ENCODE data around the gene FHIT.
"Not testable (repeated sequence)": the region's sequence is repeated elsewhere in the genome, so short reads cannot be mapped to it uniquely, and the experiment has no call there.

The FHIT gene

DNA sequence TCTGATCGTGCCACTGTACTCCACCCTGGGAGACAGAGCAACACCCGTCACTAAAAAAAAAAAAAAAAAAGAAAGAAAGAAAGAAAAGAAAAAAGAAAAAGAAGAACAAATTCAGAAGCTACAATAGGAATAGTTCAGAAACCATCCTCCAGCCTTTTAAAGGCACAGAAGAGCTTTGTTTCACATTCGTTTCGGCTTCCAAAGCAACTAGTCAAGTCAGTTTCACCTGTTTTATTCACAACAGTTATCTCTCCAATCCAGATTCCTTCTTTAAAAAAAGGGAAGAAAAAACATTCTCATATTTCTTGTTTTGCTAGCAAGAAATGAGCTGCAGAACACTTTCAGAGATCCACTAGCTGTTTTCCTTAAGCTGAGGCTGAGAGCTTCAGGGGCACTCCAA lies 1433.7 kb downstream of the FHIT start:
- DNase-seq: no peak
- Mint-ChIP-seq H3K4me1 (ENCODE audit: low read depth) (peaks cover 10% of the 10 kb centered on the region), H3K9me3 (no peaks in the 10 kb centered on the region), H3K36me3 (ENCODE audit: low read depth) (no peaks in the 10 kb centered on the region), H3K27ac (no peak overlapping the region), H3K4me3 (no peak overlapping the region), H3K27me3 (no peaks in the 10 kb centered on the region)

DNA sequence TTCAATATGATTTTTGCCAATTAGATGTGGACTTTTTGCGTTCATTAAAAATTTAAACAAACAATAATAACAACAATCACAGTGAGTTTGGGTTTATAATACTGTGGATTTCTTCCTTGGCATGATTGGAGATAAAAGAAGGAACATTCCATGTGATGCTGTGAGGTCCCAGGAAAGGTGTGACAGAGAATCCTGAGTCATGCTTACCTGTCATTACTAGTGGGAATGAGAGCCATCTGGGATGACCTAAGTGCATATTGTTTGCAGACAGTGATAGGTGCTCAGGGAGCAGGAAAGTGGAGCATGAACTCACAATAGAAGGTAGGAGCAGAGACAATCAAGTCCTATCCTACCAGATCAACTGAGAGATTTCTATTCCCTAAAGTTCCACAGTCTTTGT lies 1434.9 kb downstream of the FHIT start:
- Mint-ChIP-seq H3K36me3 (ENCODE audit: low read depth) (no peaks in the 10 kb centered on the region), H3K27ac (no peak overlapping the region)

DNA sequence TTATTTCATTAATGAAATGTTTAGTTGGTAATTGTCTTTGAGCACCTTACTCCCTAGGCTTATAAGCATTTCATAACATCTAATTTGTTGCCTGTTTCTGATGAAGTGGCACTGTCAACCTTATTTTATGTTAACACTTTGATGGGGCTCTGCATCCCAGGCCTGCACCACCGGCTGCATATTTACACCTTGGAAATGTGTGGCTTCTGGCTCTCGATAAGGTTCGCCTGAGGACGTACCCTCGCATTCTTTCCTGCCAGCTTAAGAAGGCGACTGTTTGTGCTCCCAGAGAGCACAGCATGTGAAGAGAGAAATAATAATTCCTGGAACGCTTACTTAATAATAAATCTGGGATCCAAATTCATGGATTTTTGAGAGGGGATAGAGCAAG lies 1438.1 kb downstream of the FHIT start:
- H3K9me3 Mint-ChIP-seq: no peaks in the 10 kb centered on the region
- DNase-seq: no peak
- H3K4me3 Mint-ChIP-seq: no peak overlapping the region
- H3K27me3 Mint-ChIP-seq: no peaks in the 10 kb centered on the region
- no peak overlapping the region for H3K27ac Mint-ChIP-seq
- peaks cover 4% of the 10 kb centered on the region for H3K4me1 Mint-ChIP-seq (ENCODE audit: low read depth)
- H3K36me3 Mint-ChIP-seq (ENCODE audit: low read depth): no peaks in the 10 kb centered on the region

More for the DNA sequence above, 1434.9 kb downstream of the FHIT start:
- Mint-ChIP-seq H3K9me3 (no peaks in the 10 kb centered on the region), H3K27me3 (no peaks in the 10 kb centered on the region), H3K4me3 (no peak overlapping the region), H3K4me1 (ENCODE audit: low read depth) (peaks cover 8% of the 10 kb centered on the region)
- no peak for DNase-seq

GRCh38 chr3:59812237-59813147 lies 1438.8 kb downstream of the FHIT start:
- Mint-ChIP-seq H3K4me1 (ENCODE audit: low read depth) (peaks cover 4% of the 10 kb centered on the region), H3K9me3 (no peaks in the 10 kb centered on the region), H3K4me3 (no peak overlapping the region), H3K27ac (no peak overlapping the region), H3K27me3 (no peaks in the 10 kb centered on the region), H3K36me3 (ENCODE audit: low read depth) (no peaks in the 10 kb centered on the region)
- no peak for DNase-seq

GRCh38 chr3:59811160-59811559 lies 1440.1 kb downstream of the FHIT start:
- Mint-ChIP-seq H3K4me3 (no peak overlapping the region), H3K27ac (no peak overlapping the region), H3K36me3 (ENCODE audit: low read depth) (no peaks in the 10 kb centered on the region), H3K27me3 (no peaks in the 10 kb centered on the region), H3K4me1 (ENCODE audit: low read depth) (peaks cover 4% of the 10 kb centered on the region), H3K9me3 (no peaks in the 10 kb centered on the region)
- no peak for DNase-seq

- peaks cover 4% of the 10 kb centered on the region for H3K4me1 Mint-ChIP-seq (ENCODE audit: low read depth)
- H3K36me3 Mint-ChIP-seq (ENCODE audit: low read depth): no peaks in the 10 kb centered on the region
- no peaks in the 10 kb centered on the region for H3K27me3 Mint-ChIP-seq
- no peak overlapping the region for H3K27ac Mint-ChIP-seq
- no peak overlapping the region for H3K4me3 Mint-ChIP-seq
- DNase-seq: no peak
- no peaks in the 10 kb centered on the region for H3K9me3 Mint-ChIP-seq
Observed at GRCh38 chr3:59810606-59811005, 1440.6 kb downstream of the FHIT start.

DNA sequence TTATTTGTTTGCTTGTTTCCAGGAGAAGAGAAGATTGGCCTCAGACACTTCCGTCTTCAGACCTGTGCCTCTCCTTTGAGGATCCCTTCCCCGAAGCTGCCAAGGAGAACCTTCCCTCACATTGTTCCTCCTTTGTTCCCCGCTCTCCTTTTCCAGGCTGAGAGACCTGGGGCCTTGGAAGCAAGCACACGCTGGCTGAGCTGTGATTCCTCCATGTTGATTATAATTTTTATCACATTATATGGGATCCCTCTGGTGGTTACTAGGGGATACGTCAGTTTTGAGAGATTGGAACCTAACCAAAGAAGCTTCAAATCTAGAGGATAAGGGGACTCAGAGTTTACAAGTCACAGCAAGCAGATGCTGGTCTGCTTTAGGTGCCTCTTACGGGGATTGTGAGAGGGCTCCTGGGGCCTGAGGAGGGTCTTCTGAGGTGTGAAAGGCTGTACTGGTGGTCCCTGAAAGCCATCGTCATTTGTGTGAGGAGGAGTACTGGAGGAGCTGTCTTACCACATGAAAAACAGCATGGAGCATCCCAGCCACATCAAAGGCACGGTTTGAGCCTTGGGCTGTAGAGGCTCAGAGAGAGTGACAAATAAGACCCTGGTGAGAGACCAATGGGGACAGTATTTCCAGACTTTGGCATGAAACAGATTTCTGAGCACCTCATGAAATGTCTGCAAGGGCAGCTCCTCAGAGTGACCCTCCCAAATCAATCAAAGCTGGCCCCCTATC lies 1441.4 kb downstream of the FHIT start:
- Mint-ChIP-seq H3K9me3 (no peaks in the 10 kb centered on the region), H3K27ac (no peak overlapping the region), H3K4me3 (no peak overlapping the region), H3K4me1 (ENCODE audit: low read depth) (peaks cover 4% of the 10 kb centered on the region), H3K36me3 (ENCODE audit: low read depth) (no peaks in the 10 kb centered on the region), H3K27me3 (no peaks in the 10 kb centered on the region)
- DNase-seq: no peak

- H3K27ac Mint-ChIP-seq: no peak overlapping the region
- no peak overlapping the region for H3K4me3 Mint-ChIP-seq
- peaks cover 4% of the 10 kb centered on the region for H3K4me1 Mint-ChIP-seq (ENCODE audit: low read depth)
- no peak for DNase-seq
- no peaks in the 10 kb centered on the region for H3K36me3 Mint-ChIP-seq (ENCODE audit: low read depth)
- H3K27me3 Mint-ChIP-seq: no peaks in the 10 kb centered on the region
- H3K9me3 Mint-ChIP-seq: no peaks in the 10 kb centered on the region
Observed at GRCh38 chr3:59809016-59809415, 1442.2 kb downstream of the FHIT start.

DNA sequence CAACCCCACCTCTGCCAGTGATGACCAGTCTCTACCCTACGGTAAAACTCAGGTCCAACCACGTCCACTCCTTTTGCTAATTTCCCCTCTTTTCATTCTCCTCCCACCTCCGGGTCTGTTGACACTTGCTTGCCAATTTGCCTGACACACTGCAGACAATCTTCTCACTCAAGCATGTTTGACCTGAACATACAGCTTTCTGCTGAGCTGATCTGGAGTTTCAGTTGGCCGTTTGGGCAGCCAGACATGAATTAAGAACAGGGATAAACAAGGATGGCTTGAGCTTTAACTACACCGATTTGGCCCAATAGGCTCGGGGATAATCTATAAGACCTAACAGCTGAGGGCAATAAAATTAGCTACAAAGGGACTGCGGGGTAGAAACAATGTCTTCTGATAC lies 1442.8 kb downstream of the FHIT start:
- no peak for DNase-seq
- H3K36me3 Mint-ChIP-seq (ENCODE audit: low read depth): no peaks in the 10 kb centered on the region
- H3K4me3 Mint-ChIP-seq: no peak overlapping the region
- no peaks in the 10 kb centered on the region for H3K9me3 Mint-ChIP-seq
- no peak overlapping the region for H3K27ac Mint-ChIP-seq
- peaks cover 4% of the 10 kb centered on the region for H3K4me1 Mint-ChIP-seq (ENCODE audit: low read depth)
- H3K27me3 Mint-ChIP-seq: no peaks in the 10 kb centered on the region

DNA sequence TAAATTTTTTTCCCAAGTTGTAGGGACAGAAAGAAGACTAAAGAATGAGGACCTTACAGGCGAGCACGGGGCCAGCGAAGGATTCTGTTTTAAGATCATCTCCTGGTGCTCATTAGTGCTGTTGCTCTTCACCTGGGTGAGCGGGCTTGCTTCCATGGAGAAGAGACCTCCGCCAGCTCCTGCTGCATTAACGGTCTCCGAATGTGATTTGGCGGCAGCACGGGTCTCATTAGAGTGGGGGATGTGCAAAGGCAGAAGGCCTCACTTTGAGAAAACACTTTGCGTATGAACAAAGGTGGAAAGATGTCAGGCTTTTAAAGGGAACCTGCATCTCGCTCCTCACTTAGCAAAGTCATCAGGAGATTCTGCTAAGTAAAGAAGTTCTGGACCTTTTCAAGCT lies 1448.0 kb downstream of the FHIT start:
- H3K36me3 Mint-ChIP-seq (ENCODE audit: low read depth): no peaks in the 10 kb centered on the region
- no peaks in the 10 kb centered on the region for H3K27me3 Mint-ChIP-seq
- peaks cover 9% of the 10 kb centered on the region for H3K4me1 Mint-ChIP-seq (ENCODE audit: low read depth)
- no peaks in the 10 kb centered on the region for H3K9me3 Mint-ChIP-seq
- no peak for DNase-seq
- H3K4me3 Mint-ChIP-seq: no peak overlapping the region
- H3K27ac Mint-ChIP-seq: no peak overlapping the region

GRCh38 chr3:59802453-59802852 lies 1448.8 kb downstream of the FHIT start:
- not testable (repeated sequence) for H3K27ac Mint-ChIP-seq

DNA sequence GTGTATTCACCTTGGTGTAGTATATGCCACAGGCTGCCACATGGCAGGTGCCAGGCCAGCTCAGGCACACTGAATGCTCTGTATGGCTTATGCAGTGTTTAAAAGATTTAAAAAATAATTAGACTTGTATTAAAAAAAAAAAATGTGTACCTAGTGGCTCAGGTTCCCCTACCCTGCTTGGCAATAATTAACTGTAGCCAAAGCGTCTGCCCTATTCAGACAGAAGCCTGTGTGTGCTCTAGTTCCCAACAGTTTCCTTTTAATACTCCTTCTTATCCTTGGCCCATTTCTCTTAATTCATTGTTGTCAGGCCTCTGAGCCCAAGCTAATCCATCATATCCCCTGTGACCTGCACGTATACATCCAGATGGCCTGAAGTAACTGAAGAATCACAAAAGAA lies 1449.2 kb downstream of the FHIT start:
- no peak for DNase-seq
- H3K27me3 Mint-ChIP-seq: no peaks in the 10 kb centered on the region
- H3K36me3 Mint-ChIP-seq (ENCODE audit: low read depth): no peaks in the 10 kb centered on the region
- H3K9me3 Mint-ChIP-seq: no peaks in the 10 kb centered on the region
- H3K4me1 Mint-ChIP-seq (ENCODE audit: low read depth): peaks cover 9% of the 10 kb centered on the region
- no peak overlapping the region for H3K27ac Mint-ChIP-seq
- no peak overlapping the region for H3K4me3 Mint-ChIP-seq

More at GRCh38 chr3:59802453-59802852, 1448.8 kb downstream of the FHIT start:
- not testable (repeated sequence) for DNase-seq; H3K36me3 Mint-ChIP-seq (ENCODE audit: low read depth); H3K4me1 Mint-ChIP-seq (ENCODE audit: low read depth); H3K9me3 Mint-ChIP-seq; H3K4me3 Mint-ChIP-seq; H3K27me3 Mint-ChIP-seq

- Mint-ChIP-seq H3K27me3 (no peaks in the 10 kb centered on the region), H3K4me1 (ENCODE audit: low read depth) (peaks cover 9% of the 10 kb centered on the region)
Observed at GRCh38 chr3:59800481-59800880, 1450.8 kb downstream of the FHIT start.

DNA sequence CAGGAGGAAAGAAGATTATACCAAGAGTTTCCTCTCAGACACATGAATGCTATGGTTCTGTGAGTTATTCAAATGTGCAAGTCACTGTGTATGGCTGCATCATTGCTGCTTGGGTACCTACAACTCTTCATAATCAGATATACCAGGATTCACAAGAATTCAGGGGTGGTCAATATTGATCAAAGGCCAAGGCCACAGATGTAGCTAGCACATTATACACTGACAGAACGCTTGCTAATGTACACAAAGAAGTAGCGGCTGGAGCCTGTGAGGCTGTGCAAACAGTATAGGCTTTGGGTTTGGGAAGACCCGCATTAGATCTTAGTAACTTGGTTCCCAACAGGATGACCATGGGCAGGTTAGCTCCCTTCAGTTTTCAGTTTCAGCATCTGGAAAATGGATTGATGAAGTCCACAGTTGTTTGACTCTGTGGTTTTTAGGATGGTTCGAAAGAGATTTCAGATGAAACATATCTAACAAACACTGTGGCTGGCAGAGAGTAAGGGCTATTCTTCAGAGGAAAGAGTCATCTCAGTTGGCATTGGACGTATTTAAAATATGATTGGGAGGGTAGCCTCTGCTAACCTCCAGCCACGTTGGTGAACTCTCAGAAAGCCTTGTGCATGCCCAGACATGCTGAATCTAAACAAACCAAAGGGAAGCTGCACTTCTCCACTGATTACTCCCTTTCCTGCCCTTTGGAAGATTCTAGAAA lies 1452.7 kb downstream of the FHIT start:
- no peaks in the 10 kb centered on the region for H3K36me3 Mint-ChIP-seq (ENCODE audit: low read depth)
- peaks cover 9% of the 10 kb centered on the region for H3K4me1 Mint-ChIP-seq (ENCODE audit: low read depth)
- no peaks in the 10 kb centered on the region for H3K27me3 Mint-ChIP-seq
- no peak overlapping the region for H3K4me3 Mint-ChIP-seq
- no peak for DNase-seq
- no peaks in the 10 kb centered on the region for H3K9me3 Mint-ChIP-seq
- no peak overlapping the region for H3K27ac Mint-ChIP-seq

More at GRCh38 chr3:59800481-59800880, 1450.8 kb downstream of the FHIT start:
- Mint-ChIP-seq H3K9me3 (no peaks in the 10 kb centered on the region), H3K4me3 (no peak overlapping the region), H3K36me3 (ENCODE audit: low read depth) (no peaks in the 10 kb centered on the region), H3K27ac (no peak overlapping the region)
- DNase-seq: no peak

Measured in activated T-cell treated with anti-CD3 and anti-CD28 coated beads, Interleukin-2, amount 50 U/mL, for 24 hours (primary cell).